Fibroblast of lung (primary cell): ENCODE results near the gene PITHD1. TPM values are rescaled to one million over a fixed set of nuclear protein-coding genes. Genes with fewer than 3 reads are reported as not detected.
A peak's percentile ranks its signal among the peaks of the same experiment; 100 is the strongest.

Experiments
- DNase-seq, 2 donors: peaks; one replicate each; pipeline versions ENCODE4 v3.0.0 to v3.0.0-alpha.2; 2010; ENCODE audit warnings: low read depth in 2 of 2
- H2AFZ ChIP-seq: 2 replicates; pipeline ENCODE4 v1.5.1; 2012; ENCODE audit warnings: low read length, control low read depth, inconsistent platforms
- H3K27ac ChIP-seq: 2 replicates; pipeline ENCODE4 v1.5.1; 2011; ENCODE audit warnings: low read length, control low read depth; ENCODE audit not compliant: insufficient read depth
- H3K27me3 ChIP-seq: 2 replicates; pipeline ENCODE4 v1.5.1; 2011; ENCODE audit warnings: mild to moderate bottlenecking, low read length; ENCODE audit not compliant: control insufficient read depth, insufficient read depth
- H3K36me3 ChIP-seq: 2 replicates; pipeline ENCODE4 v1.5.1; 2011; ENCODE audit warnings: low read length; ENCODE audit not compliant: control insufficient read depth, insufficient read depth
- H3K4me1 ChIP-seq: 2 replicates; pipeline ENCODE4 v1.5.1; 2011; ENCODE audit warnings: low read length; ENCODE audit not compliant: control insufficient read depth, insufficient read depth; ENCODE audit errors: extremely low read depth
- H3K4me2 ChIP-seq: 2 replicates; pipeline ENCODE4 v1.5.1; 2011; ENCODE audit warnings: low read length, control low read depth; ENCODE audit not compliant: insufficient read depth; ENCODE audit errors: extremely low read depth
- H3K4me3 ChIP-seq, 4 experiments: fragments of 200-600 bp in 1 of 4; sonication (generic) in 1 of 4; replicated peaks in 1 of 4; 2 replicates each; pipeline ENCODE4 v1.5.1; 2011 to 2016; ENCODE audit warnings: low read length in 4 of 4, low read depth in 3 of 4, mild to moderate bottlenecking in 3 of 4, control low read depth in 2 of 4, inconsistent platforms in 1 of 4, mixed read lengths in 1 of 4; ENCODE audit not compliant: insufficient read depth in 1 of 4; ENCODE audit errors: control extremely low read depth in 1 of 4
- H3K79me2 ChIP-seq: 2 replicates; pipeline ENCODE4 v1.5.1; 2012; ENCODE audit warnings: mild to moderate bottlenecking, low read length, inconsistent platforms; ENCODE audit not compliant: control insufficient read depth, insufficient read depth
- H3K9ac ChIP-seq: 2 replicates; pipeline ENCODE4 v1.5.1; 2011; ENCODE audit warnings: mild to moderate bottlenecking, low read length, control low read depth; ENCODE audit not compliant: insufficient read depth
- H3K9me3 ChIP-seq: 2 replicates; pipeline ENCODE4 v1.5.1; 2012; ENCODE audit warnings: low read depth, low read length; ENCODE audit not compliant: control insufficient read depth, insufficient read depth
- H4K20me1 ChIP-seq: 2 replicates; pipeline ENCODE4 v1.5.1; 2011; ENCODE audit warnings: low read length; ENCODE audit not compliant: control insufficient read depth, insufficient read depth; ENCODE audit errors: extremely low read depth
- CTCF ChIP-seq, 2 donors: IDR thresholded peaks in 1 of 2; conservative IDR thresholded peaks in 1 of 2; 1 replicate in 1 of 2; 2 replicates in 1 of 2; pipeline ENCODE4 v1.5.1; 2011 to 2012; ENCODE audit warnings: low read length in 2 of 2, control low read depth in 1 of 2, inconsistent platforms in 1 of 2, low read depth in 1 of 2, mild to moderate bottlenecking in 1 of 2
- EZH2 ChIP-seq: IDR thresholded peaks from 2 replicates; pipeline ENCODE4 v1.5.1; 2012; ENCODE audit warnings: low read length, control low read depth, mild to moderate bottlenecking; ENCODE audit errors: missing control alignments
- polyA plus RNA-seq, 2 donors: library from polyadenylated mRNA; depleted of rRNA in 1 of 2; stranded (reverse) in 1 of 2; unstranded in 1 of 2; fragments of >200 nt; gene quantifications; 2 replicates each; pipeline ENCODE4 v1.2.1, GENCODE V29; 2011 to 2012; ENCODE audit warnings: missing spikeins in 1 of 2
- total RNA-seq: library from RNA; depleted of rRNA; stranded (reverse); fragments of >200 nt; gene quantifications from 2 replicates; pipeline ENCODE4 v1.2.1, GENCODE V29; 2014

The PITHD1 gene
- total and polyA plus RNA-seq, 2 donors (not counting 1 experiment from before 2014, with no cell fraction given), result 40.5 to 47.7 TPM

DNA sequence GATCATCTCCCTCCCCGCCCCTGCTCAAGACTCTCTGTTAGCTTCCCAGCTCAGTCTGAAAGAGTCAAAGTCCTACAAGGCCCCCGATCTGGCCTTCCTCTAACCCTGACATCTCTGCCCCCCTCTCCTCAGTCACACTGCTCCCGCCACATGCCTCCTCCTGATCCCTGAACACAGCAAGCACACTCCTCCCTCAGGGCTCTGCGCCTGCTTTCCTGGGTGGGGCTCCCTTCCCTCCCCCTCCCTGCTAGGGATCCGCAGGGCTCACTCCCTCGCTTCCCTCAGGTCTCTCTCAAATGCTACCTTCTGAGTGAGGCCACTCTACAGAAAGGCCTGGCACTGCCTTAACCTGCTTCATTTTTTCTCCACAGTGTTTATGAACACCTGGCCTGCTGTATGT, 28.1 kb downstream of the PITHD1 start:
- H3K4me3 ChIP-seq, result no peak overlapping the region
- DNase-seq, result no peak
- no peaks in the 10 kb centered on the region for H3K9me3 ChIP-seq
- H3K4me1 ChIP-seq, result no peaks in the 10 kb centered on the region
- peaks cover 2% of the 10 kb centered on the region for H3K36me3 ChIP-seq
- no peak overlapping the region for H2AFZ ChIP-seq
- no peaks in the 10 kb centered on the region for H4K20me1 ChIP-seq
- H3K27ac ChIP-seq, result no peak overlapping the region
- H3K4me2 ChIP-seq, result no peak overlapping the region
- no peak overlapping the region for H3K9ac ChIP-seq
- TF ChIP-seq EZH2 (no peak), CTCF (conservative IDR thresholded peaks at IDR 0.05 in 1 of 2, IDR thresholded peaks at IDR 0.05 in 1 of 2; ENCODE audit: low read depth in 1 of 2, low read length in 2 of 2) (no peak)
- no peaks in the 10 kb centered on the region for H3K27me3 ChIP-seq
- H3K79me2 ChIP-seq, result no peaks in the 10 kb centered on the region

DNA sequence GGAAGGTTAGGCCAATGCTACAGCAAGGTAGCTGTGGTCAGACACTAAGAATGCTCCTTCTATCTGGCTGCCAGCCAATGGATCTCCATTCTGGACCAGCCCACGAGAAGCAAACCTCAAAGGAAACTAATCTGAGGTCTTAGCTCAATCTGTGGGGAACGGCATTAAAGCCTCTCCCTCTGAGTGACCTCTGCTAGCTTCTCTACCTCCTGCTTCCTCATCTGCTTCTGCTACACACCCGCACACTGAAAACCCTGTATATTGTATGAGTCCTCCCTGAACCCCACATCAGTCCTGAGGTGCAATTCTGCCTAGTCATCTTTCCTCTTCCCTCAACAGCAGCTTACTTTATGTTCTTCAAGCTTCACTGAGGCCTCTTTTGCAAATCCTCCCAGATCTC, 29.2 kb downstream of the PITHD1 start:
- Histone ChIP-seq H4K20me1 (no peaks in the 10 kb centered on the region), H3K36me3 (peaks cover 2% of the 10 kb centered on the region), H3K27ac (no peak overlapping the region), H3K4me2 (no peak overlapping the region), H3K79me2 (no peaks in the 10 kb centered on the region), H3K27me3 (no peaks in the 10 kb centered on the region), H3K9me3 (no peaks in the 10 kb centered on the region), H3K4me1 (no peaks in the 10 kb centered on the region), H3K9ac (no peak overlapping the region), H2AFZ (no peak overlapping the region), H3K4me3 (no peak overlapping the region)
- TF ChIP-seq EZH2 (no peak), CTCF (conservative IDR thresholded peaks at IDR 0.05 in 1 of 2, IDR thresholded peaks at IDR 0.05 in 1 of 2; ENCODE audit: low read depth in 1 of 2, low read length in 2 of 2) (no peak)
- peak in 1 of 2 donors; percentile 29 for DNase-seq

DNA sequence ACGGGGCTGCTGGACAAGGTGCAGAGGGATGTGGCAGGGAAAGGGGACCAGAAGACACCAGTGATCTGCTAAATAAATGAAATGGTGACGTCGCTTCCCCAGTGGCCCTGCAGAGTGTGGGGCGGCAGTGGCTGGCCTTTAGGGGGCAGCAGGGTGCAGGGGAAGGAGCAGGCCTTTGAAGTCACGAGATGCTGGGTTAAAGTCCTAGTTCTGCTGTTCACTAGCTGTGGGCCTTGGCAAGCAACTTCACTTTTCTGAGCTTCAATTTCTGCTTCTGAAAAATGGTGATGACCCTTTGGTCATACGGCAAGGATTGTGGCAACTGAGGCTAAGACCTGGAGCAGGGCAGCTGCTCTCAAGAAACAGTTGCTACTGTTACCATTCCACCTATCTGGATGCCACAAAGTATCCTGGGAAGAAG, 31.5 kb downstream of the PITHD1 start:
- Histone ChIP-seq H4K20me1 (no peaks in the 10 kb centered on the region), H3K4me1 (no peaks in the 10 kb centered on the region), H3K27me3 (no peaks in the 10 kb centered on the region), H2AFZ (no peak overlapping the region), H3K9me3 (no peaks in the 10 kb centered on the region), H3K79me2 (no peaks in the 10 kb centered on the region), H3K4me3 (no peak overlapping the region), H3K36me3 (peaks cover 5% of the 10 kb centered on the region), H3K27ac (no peak overlapping the region), H3K9ac (no peak overlapping the region), H3K4me2 (no peak overlapping the region)
- DNase-seq, result peak; percentile 52 to 62
- TF ChIP-seq CTCF (conservative IDR thresholded peaks at IDR 0.05 in 1 of 2, IDR thresholded peaks at IDR 0.05 in 1 of 2; ENCODE audit: low read depth in 1 of 2, low read length in 2 of 2) (peak; percentile 63 to 77), EZH2 (no peak)
